Tibial artery (tissue), 4 donors: ENCODE data around the gene ZSWIM7.

ENCODE experiments used
- DNase-seq, 2 donors: peaks; one replicate each; pipeline ENCODE4 v3.0.0-alpha.2; 2019
- H3K27ac ChIP-seq, 2 donors: fragments of 200-600 bp; sonication (generic) in 1 of 2; 1 replicate in 1 of 2; 2 replicates in 1 of 2; pipeline ENCODE4 v1.5.1; 2018 to 2019; ENCODE audit warnings: mild to moderate bottlenecking in 1 of 2
- H3K27me3 ChIP-seq, 2 donors: fragments of 200-600 bp; sonication (generic) in 1 of 2; one replicate each; pipeline versions ENCODE4 v1.5.1 to v1.6.0; 2016 to 2019
- H3K36me3 ChIP-seq, 3 donors: fragments of 200-600 bp; sonication (generic) in 2 of 3; one replicate each; pipeline ENCODE4 v1.5.1; 2016 to 2019; ENCODE audit warnings: mild to moderate bottlenecking in 2 of 3
- H3K4me1 ChIP-seq, 4 donors: fragments of 200-600 bp; sonication (generic) in 2 of 4; 1 replicate in 3 of 4; 2 replicates in 1 of 4; pipeline ENCODE4 v1.5.1; 2016 to 2019
- H3K4me3 ChIP-seq, 2 donors: fragments of 200-600 bp; sonication (generic) in 1 of 2; 1 replicate in 1 of 2; 2 replicates in 1 of 2; pipeline ENCODE4 v1.5.1; 2018 to 2019; ENCODE audit warnings: mild to moderate bottlenecking in 2 of 2
- H3K9me3 ChIP-seq, 3 donors: fragments of 200-600 bp; sonication (generic) in 1 of 3; one replicate each; pipeline ENCODE4 v1.5.1; 2016 to 2019
- CTCF ChIP-seq, 2 experiments: fragments of 200-600 bp in 1 of 2; fragments of 450-650 bp in 1 of 2; IDR thresholded peaks; one replicate each; pipeline ENCODE4 v1.5.1; 2017 to 2019; ENCODE audit warnings: antibody characterized with exemption in 2 of 2, mild to moderate bottlenecking in 1 of 2, moderate library complexity in 1 of 2
- intact Hi-C: fragments of 100-400 bp; cut with DNase I; formaldehyde crosslinking; loops from one replicate; pipeline ENCODE4 v1.15.0; 2023; ENCODE audit warnings: low total_unique reads

ZSWIM7 gene, protein sequence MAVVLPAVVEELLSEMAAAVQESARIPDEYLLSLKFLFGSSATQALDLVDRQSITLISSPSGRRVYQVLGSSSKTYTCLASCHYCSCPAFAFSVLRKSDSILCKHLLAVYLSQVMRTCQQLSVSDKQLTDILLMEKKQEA

DNA sequence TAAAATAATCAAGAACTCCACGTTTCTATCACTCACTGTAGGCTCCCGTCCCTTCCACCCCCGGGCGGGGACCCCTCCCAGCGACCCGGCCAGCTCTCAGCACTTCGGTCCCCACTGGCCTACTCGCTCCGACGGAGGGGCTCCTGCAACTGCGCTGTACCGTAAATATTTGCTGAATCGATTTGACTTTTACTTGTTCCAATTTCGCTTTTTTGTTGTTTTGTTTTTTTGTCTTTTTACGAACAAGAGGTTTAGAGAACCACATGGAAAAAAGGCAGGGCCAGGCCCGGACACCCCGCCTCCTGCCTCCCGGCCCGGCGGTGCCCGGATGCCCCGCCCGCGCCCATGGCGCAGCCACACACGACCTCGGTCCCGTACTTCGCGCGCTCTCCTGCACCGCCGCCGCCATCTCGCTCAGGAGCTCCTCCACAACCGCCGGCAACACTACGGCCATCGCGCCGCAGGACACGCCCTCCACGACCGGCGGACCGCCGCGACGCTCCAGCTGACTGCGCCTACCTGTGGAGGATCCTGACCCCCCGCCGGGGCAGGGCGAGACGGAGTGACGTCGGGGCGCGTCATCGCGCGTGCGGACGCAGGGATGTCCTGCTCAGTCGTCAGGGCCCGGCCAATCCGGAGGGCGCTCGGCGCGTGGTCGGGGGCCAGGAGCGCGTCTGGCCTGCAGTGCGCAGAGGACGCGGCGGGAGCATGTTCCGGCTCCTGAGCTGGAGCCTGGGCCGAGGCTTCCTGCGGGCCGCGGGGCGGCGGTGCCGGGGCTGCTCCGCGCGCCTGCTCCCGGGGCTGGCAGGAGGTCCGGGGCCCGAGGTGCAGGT is at the start of gene ZSWIM7, which contains the start of gene TTC19:
Gene ZSWIM7, minus strand, starts transcription at position 564 of the 833 bp plus-strand sequence. Its CDS starts 110 bp downstream, at position 454.
Gene TTC19, plus strand, starts transcription at position 684 of the 833 bp plus-strand sequence. Its CDS starts 25 bp downstream, at position 709.
- Histone ChIP-seq H3K4me3 (peak within 1 kb of the TSS; percentile 77 to 88), H3K36me3 (peaks cover 29 to 37% (median 32%) of the 10 kb centered on the region in 3 donors), H3K9me3 (no peaks in the 10 kb centered on the region), H3K27ac (peak within 1 kb of the TSS; percentile 91 to 93), H3K4me1 (peaks cover 0 to 23% (median 15%) of the 10 kb centered on the region in 4 donors), H3K27me3 (no peaks in the 10 kb centered on the region)
- no peak for TF ChIP-seq CTCF (IDR thresholded peaks at IDR 0.05)
- peak; percentile 94 to 97 for DNase-seq
- intact Hi-C loops, result loop anchor here (5.0 kb wide), 1 partner anchor 737 kb away; no protein-coding TSS in a partner anchor

GRCh38 chr17:16048811-16049449 is 49.4 kb upstream of the ZSWIM7 start:
- Histone ChIP-seq H3K9me3 (no peaks in the 10 kb centered on the region), H3K4me3 (no peak overlapping the region), H3K27me3 (no peaks in the 10 kb centered on the region), H3K27ac (no peak overlapping the region), H3K36me3 (peaks cover 47 to 85% (median 76%) of the 10 kb centered on the region in 3 donors), H3K4me1 (no peaks in the 10 kb centered on the region)
- DNase-seq, result no peak
- intact Hi-C loops, result no loop called here
- TF ChIP-seq CTCF (IDR thresholded peaks at IDR 0.05), result no peak

GRCh38 chr17:16046966-16047365 is 47.5 kb upstream of the ZSWIM7 start:
- Histone ChIP-seq H3K27ac (no peak overlapping the region), H3K4me3 (no peak overlapping the region), H3K9me3 (no peaks in the 10 kb centered on the region), H3K4me1 (no peaks in the 10 kb centered on the region), H3K36me3 (peaks cover 55 to 91% (median 79%) of the 10 kb centered on the region in 3 donors), H3K27me3 (no peaks in the 10 kb centered on the region)
- DNase-seq, result no peak
- TF ChIP-seq CTCF (IDR thresholded peaks at IDR 0.05), result no peak
- intact Hi-C loops, result no loop called here

DNA sequence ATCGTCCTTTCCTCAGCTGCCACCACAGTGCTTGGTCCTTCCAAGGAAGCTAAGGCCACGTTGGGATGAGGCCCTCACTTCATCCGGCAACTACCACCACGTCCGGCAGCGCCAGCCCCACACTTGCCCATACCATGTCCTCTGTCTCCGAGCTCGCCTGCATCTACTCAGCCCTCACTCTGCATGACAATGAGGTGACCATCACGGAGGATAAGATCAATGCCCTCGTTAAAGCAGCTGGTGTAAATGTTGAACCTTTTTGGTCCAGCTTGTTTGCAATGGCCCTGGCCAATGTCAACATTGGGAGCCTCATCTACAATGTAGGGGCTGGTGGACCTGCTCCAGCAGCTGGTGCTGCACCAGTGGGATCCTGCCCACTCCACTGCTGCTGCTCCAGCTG is 45.0 kb upstream of the ZSWIM7 start:
- Histone ChIP-seq H3K4me3 (no peak overlapping the region), H3K27ac (no peak overlapping the region), H3K4me1 (no peaks in the 10 kb centered on the region), H3K36me3 (peaks cover 66 to 96% (median 81%) of the 10 kb centered on the region in 3 donors), H3K9me3 (no peaks in the 10 kb centered on the region), H3K27me3 (no peaks in the 10 kb centered on the region)
- intact Hi-C loops, result no loop called here
- DNase-seq, result no peak
- no peak for TF ChIP-seq CTCF (IDR thresholded peaks at IDR 0.05)

GRCh38 chr17:16040710-16041251 is 41.3 kb upstream of the ZSWIM7 start:
- intact Hi-C loops, result no loop called here
- Histone ChIP-seq H3K4me3 (no peak overlapping the region), H3K4me1 (no peaks in the 10 kb centered on the region), H3K27me3 (no peaks in the 10 kb centered on the region), H3K36me3 (peaks cover 54 to 96% (median 76%) of the 10 kb centered on the region in 3 donors), H3K9me3 (no peaks in the 10 kb centered on the region), H3K27ac (no peak overlapping the region)
- TF ChIP-seq CTCF (IDR thresholded peaks at IDR 0.05), result no peak
- no peak for DNase-seq
